CD14-positive monocyte (primary cell): ENCODE data around the gene DHX58. TPM values are rescaled to one million over a fixed set of nuclear protein-coding genes. Genes with fewer than 3 reads are reported as not detected.
A peak's percentile ranks its signal among the peaks of the same experiment; 100 is the strongest.

ENCODE experiments used
- DNase-seq, 3 donors: peaks; one replicate each; pipeline ENCODE4 v3.0.0-alpha.2; 2011 to 2022
- H2AFZ ChIP-seq: 2 replicates; pipeline ENCODE4 v1.6.0; 2012; ENCODE audit warnings: mild to moderate bottlenecking, low read depth, low read length, inconsistent platforms; ENCODE audit not compliant: insufficient read depth, poor library complexity, severe bottlenecking
- H3K27ac ChIP-seq, 2 donors: 1 replicate in 1 of 2; 2 replicates in 1 of 2; pipeline ENCODE4 v1.5.1; 2012 to 2013; ENCODE audit warnings: low read length in 2 of 2, control low read depth in 1 of 2, inconsistent platforms in 1 of 2, low read depth in 1 of 2, mild to moderate bottlenecking in 1 of 2
- H3K27me3 ChIP-seq, 2 donors: one replicate each; pipeline versions ENCODE4 v1.6.0 to v1.6.1; 2011 to 2013; ENCODE audit warnings: low read length in 2 of 2; ENCODE audit not compliant: control insufficient read depth in 2 of 2, insufficient read depth in 2 of 2
- H3K36me3 ChIP-seq, 2 donors: replicated peaks in 1 of 2; 1 replicate in 1 of 2; 2 replicates in 1 of 2; pipeline versions ENCODE4 v1.5.1 to v1.6.1; 2012 to 2013; ENCODE audit warnings: low read length in 2 of 2, control low read depth in 1 of 2, inconsistent platforms in 1 of 2, mild to moderate bottlenecking in 1 of 2; ENCODE audit not compliant: insufficient read depth in 2 of 2, control insufficient read depth in 1 of 2
- H3K4me1 ChIP-seq, 2 donors: 1 replicate in 1 of 2; 2 replicates in 1 of 2; pipeline versions ENCODE4 v1.5.1 to v1.6.1; 2012 to 2013; ENCODE audit warnings: low read length in 2 of 2, control low read depth in 1 of 2, inconsistent platforms in 1 of 2, mild to moderate bottlenecking in 1 of 2, moderate library complexity in 1 of 2; ENCODE audit not compliant: insufficient read depth in 2 of 2, control insufficient read depth in 1 of 2
- H3K4me2 ChIP-seq: replicated peaks from 2 replicates; pipeline ENCODE3; 2012; ENCODE audit warnings: low read length, moderate library complexity, mild to moderate bottlenecking; ENCODE audit not compliant: poor library complexity, severe bottlenecking; ENCODE audit errors: extremely low read depth
- H3K4me3 ChIP-seq, 3 experiments: fragments of 200-600 bp in 1 of 3; sonication (generic) in 1 of 3; replicated peaks in 1 of 3; 1 replicate in 2 of 3; 2 replicates in 1 of 3; pipeline ENCODE4 v1.5.1; 2011 to 2013; ENCODE audit warnings: low read length in 3 of 3, mild to moderate bottlenecking in 3 of 3, control low read depth in 2 of 3, low read depth in 2 of 3, inconsistent platforms in 1 of 3, moderate library complexity in 1 of 3
- H3K79me2 ChIP-seq: 2 replicates; pipeline ENCODE4 v1.6.0; 2012; ENCODE audit warnings: mild to moderate bottlenecking, control low read depth, inconsistent platforms, low read length, moderate library complexity; ENCODE audit not compliant: insufficient read depth
- H3K9ac ChIP-seq: 2 replicates; pipeline ENCODE4 v1.6.0; 2017; ENCODE audit warnings: low read length, mild to moderate bottlenecking; ENCODE audit not compliant: insufficient read depth, poor library complexity, severe bottlenecking
- H3K9me3 ChIP-seq, 2 donors: replicated peaks in 1 of 2; 1 replicate in 1 of 2; 2 replicates in 1 of 2; pipeline versions ENCODE4 v1.5.1 to v1.6.1; 2012 to 2013; ENCODE audit warnings: low read length in 2 of 2, control low read depth in 1 of 2; ENCODE audit not compliant: control insufficient read depth in 1 of 2, insufficient read depth in 1 of 2
- H4K20me1 ChIP-seq: 2 replicates; pipeline ENCODE4 v1.6.0; 2012; ENCODE audit warnings: mild to moderate bottlenecking, low read length, control low read depth, moderate library complexity; ENCODE audit not compliant: insufficient read depth
- H3K27ac Mint-ChIP-seq, 7 donors: one replicate each; pipeline ENCODE4 v1.8.0; 2020; ENCODE audit warnings: mild to moderate bottlenecking in 7 of 7, mixed read lengths in 7 of 7, moderate library complexity in 6 of 7, inconsistent platforms in 2 of 7
- H3K27me3 Mint-ChIP-seq, 3 donors: one replicate each; pipeline ENCODE4 v1.8.0; 2021 to 2022; ENCODE audit warnings: low read depth in 3 of 3, mild to moderate bottlenecking in 3 of 3, mixed read lengths in 3 of 3, moderate library complexity in 3 of 3, inconsistent platforms in 1 of 3
- H3K36me3 Mint-ChIP-seq, 2 donors: one replicate each; pipeline ENCODE4 v1.8.0; 2020; ENCODE audit warnings: mixed read lengths in 2 of 2, inconsistent platforms in 1 of 2, mild to moderate bottlenecking in 1 of 2
- H3K4me1 Mint-ChIP-seq: one replicate; pipeline ENCODE4 v1.8.0; 2020; ENCODE audit warnings: mild to moderate bottlenecking, mixed read lengths
- H3K4me3 Mint-ChIP-seq, 2 donors: one replicate each; pipeline ENCODE4 v1.8.0; 2020; ENCODE audit warnings: mild to moderate bottlenecking in 2 of 2, mixed read lengths in 2 of 2, moderate library complexity in 1 of 2
- H3K9me3 Mint-ChIP-seq, 7 donors: one replicate each; pipeline ENCODE4 v1.8.0; 2020 to 2022; ENCODE audit warnings: mixed read lengths in 7 of 7, mild to moderate bottlenecking in 6 of 7, moderate library complexity in 6 of 7, inconsistent platforms in 2 of 7
- WGBS: methylation state at CpG from one replicate; pipeline ENCODE4 v1.1.5; 2013; ENCODE audit warnings: missing lambda C conversion rate; ENCODE audit not compliant: insufficient coverage; 5-methylcytosine and 5-hydroxymethylcytosine counted together
- intact Hi-C, 2 donors: fragments of 100-400 bp; cut with micrococcal nuclease; formaldehyde crosslinking; loops; one replicate each; pipeline versions ENCODE4 v1.15.0 to v1.15.1; 2023
- polyA plus RNA-seq, 3 donors: library from polyadenylated mRNA; depleted of rRNA in 1 of 3; unstranded in 2 of 3; stranded (reverse) in 1 of 3; fragments of 300-500 nt in 2 of 3; fragments of >200 nt in 1 of 3; fragmentation: Illumina TruSeq in 2 of 3; gene quantifications; 1 replicate in 2 of 3; 2 replicates in 1 of 3; pipeline ENCODE4 v1.2.3, GENCODE V29; 2012 to 2021
- TF ChIP-seq, protein P1 (sequence below): fragments of 200-600 bp; IDR thresholded peaks from one replicate; pipeline ENCODE4 v1.8.0; 2022; ENCODE audit warnings: antibody characterized with exemption, mild to moderate bottlenecking

The DHX58 gene
- polyA plus RNA-seq, 3 donors = 13.2 to 46.7 (median 16.0) TPM

DNA sequence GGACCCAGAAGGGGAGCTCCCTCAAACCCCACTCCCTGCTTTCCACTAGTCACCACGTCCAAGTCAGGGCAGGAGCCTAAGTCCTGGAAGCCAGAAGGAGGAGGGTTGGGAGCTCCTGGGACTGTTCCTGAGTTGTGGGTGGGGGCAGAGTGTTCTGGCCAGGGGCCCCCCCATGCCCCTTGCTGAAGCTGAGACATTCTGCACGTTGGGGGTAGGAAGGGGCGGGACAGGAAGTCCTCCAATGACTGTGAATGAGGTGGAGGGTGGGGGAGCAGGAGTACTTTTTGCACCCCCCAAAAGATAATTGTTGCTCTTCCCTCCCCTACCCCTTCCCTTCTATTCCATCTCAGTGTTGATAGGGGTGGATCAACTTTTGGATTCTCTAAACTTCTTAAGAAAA lies 40.7 kb downstream of the DHX58 start:
- Mint-ChIP-seq H3K36me3 (peaks cover 0 to 5% of the 10 kb centered on the region in 2 donors), H3K9me3 (peaks cover 0 to 2% (median 1%) of the 10 kb centered on the region in 7 donors), H3K4me1 (peaks cover 10% of the 10 kb centered on the region), H3K27ac (no peak overlapping the region), H3K4me3 (peak overlapping the region in 1 of 2 donors; percentile 78), H3K27me3 (peaks cover 29 to 34% (median 30%) of the 10 kb centered on the region in 3 donors)
- H3K9ac ChIP-seq = peak overlapping the region; percentile 27
- H2AFZ ChIP-seq = peak overlapping the region; percentile 77
- peaks cover 4 to 25% of the 10 kb centered on the region in 2 donors for H3K27me3 ChIP-seq
- intact Hi-C loops = no loop called here
- H3K79me2 ChIP-seq = no peaks in the 10 kb centered on the region
- H3K4me1 ChIP-seq = peaks cover 11 to 15% of the 10 kb centered on the region in 2 donors
- peak overlapping the region in 1 of 3 experiments; percentile 69 for H3K4me3 ChIP-seq
- WGBS = no CpG with 5 or more reads among the region's 3 CpGs
- no peak overlapping the region for H3K27ac ChIP-seq
- no peaks in the 10 kb centered on the region for H3K9me3 ChIP-seq
- no peak for DNase-seq
- TF ChIP-seq, protein P1, sequence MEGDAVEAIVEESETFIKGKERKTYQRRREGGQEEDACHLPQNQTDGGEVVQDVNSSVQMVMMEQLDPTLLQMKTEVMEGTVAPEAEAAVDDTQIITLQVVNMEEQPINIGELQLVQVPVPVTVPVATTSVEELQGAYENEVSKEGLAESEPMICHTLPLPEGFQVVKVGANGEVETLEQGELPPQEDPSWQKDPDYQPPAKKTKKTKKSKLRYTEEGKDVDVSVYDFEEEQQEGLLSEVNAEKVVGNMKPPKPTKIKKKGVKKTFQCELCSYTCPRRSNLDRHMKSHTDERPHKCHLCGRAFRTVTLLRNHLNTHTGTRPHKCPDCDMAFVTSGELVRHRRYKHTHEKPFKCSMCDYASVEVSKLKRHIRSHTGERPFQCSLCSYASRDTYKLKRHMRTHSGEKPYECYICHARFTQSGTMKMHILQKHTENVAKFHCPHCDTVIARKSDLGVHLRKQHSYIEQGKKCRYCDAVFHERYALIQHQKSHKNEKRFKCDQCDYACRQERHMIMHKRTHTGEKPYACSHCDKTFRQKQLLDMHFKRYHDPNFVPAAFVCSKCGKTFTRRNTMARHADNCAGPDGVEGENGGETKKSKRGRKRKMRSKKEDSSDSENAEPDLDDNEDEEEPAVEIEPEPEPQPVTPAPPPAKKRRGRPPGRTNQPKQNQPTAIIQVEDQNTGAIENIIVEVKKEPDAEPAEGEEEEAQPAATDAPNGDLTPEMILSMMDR = no peak
- peak overlapping the region; percentile 76 for H3K4me2 ChIP-seq
- H4K20me1 ChIP-seq = no peaks in the 10 kb centered on the region
- H3K36me3 ChIP-seq = no peaks in the 10 kb centered on the region

DNA sequence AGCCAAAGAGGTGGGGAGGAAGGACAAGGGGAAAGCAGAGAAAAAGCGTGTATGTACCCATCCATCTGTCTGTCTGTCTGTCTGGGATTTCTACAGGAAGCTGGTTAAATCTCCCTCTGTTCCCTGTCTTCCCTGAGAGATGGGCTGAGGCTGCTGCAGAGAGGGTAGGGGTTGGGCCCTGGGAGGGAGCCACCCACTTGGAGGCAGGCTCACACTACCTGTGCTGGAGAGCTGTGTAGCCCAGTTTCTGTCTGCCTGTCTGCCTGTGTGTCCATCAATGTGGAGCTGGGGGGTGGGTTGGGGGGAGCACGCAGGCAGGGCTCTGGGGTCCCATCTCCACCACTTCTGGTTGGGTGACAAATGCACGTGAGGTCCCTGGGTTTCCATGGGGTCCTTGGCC lies 43.5 kb downstream of the DHX58 start:
- Histone ChIP-seq H2AFZ (no peak overlapping the region), H3K9ac (no peak overlapping the region), H3K27ac (no peak overlapping the region), H3K9me3 (no peaks in the 10 kb centered on the region), H3K4me3 (no peak overlapping the region), H3K79me2 (no peaks in the 10 kb centered on the region), H3K4me2 (no peak overlapping the region), H3K36me3 (no peaks in the 10 kb centered on the region), H3K4me1 (peaks cover 14 to 21% of the 10 kb centered on the region in 2 donors), H4K20me1 (no peaks in the 10 kb centered on the region), H3K27me3 (peaks cover 4 to 25% of the 10 kb centered on the region in 2 donors)
- Mint-ChIP-seq H3K27me3 (peaks cover 28 to 33% (median 29%) of the 10 kb centered on the region in 3 donors), H3K4me1 (peaks cover 17% of the 10 kb centered on the region), H3K36me3 (peaks cover 0 to 4% of the 10 kb centered on the region in 2 donors), H3K4me3 (no peak overlapping the region), H3K27ac (no peak overlapping the region), H3K9me3 (peaks cover 0 to 2% (median 1%) of the 10 kb centered on the region in 7 donors)
- WGBS = 84% methylated on average over 2 of the region's 3 CpGs
- TF ChIP-seq, protein P1 = no peak
- DNase-seq = no peak
- intact Hi-C loops = loop anchor here in 1 of 2 donors (5.0 kb wide), 1 partner anchor 33 kb away; no protein-coding TSS in a partner anchor
